Vagina (tissue), 2 donors: ENCODE data around the gene ITGAL. TPM values are rescaled to one million over a fixed set of nuclear protein-coding genes. Genes with fewer than 3 reads are reported as not detected.

ENCODE experiments used
- DNase-seq, 2 donors: peaks; one replicate each; pipeline ENCODE4 v3.0.0-alpha.2; 2017; ENCODE audit errors: extremely low spot score in 2 of 2
- H3K27ac ChIP-seq: fragments of 200-600 bp; sonication (generic); one replicate; pipeline ENCODE4 v1.5.1; 2019
- H3K27me3 ChIP-seq: fragments of 200-600 bp; sonication (generic); one replicate; pipeline ENCODE4 v1.5.1; 2019
- H3K36me3 ChIP-seq, 2 donors: fragments of 200-600 bp; sonication (generic); one replicate each; pipeline ENCODE4 v1.5.1; 2017 to 2019
- H3K4me1 ChIP-seq: fragments of 200-600 bp; sonication (generic); one replicate; pipeline ENCODE4 v1.5.1; 2019
- H3K4me3 ChIP-seq, 2 donors: fragments of 200-600 bp; sonication (generic); 1 replicate in 1 of 2; 2 replicates in 1 of 2; pipeline ENCODE4 v1.5.1; 2016 to 2019
- H3K9me3 ChIP-seq: fragments of 200-600 bp; sonication (generic); one replicate; pipeline ENCODE4 v1.5.1; 2019
- CTCF ChIP-seq, 3 experiments: fragments of 450-650 bp in 2 of 3; fragments of 200-600 bp in 1 of 3; sonication (generic) in 1 of 3; IDR thresholded peaks; one replicate each; pipeline ENCODE4 v1.5.1; 2017 to 2019; ENCODE audit warnings: antibody characterized with exemption in 3 of 3, mild to moderate bottlenecking in 2 of 3, moderate library complexity in 2 of 3
- POLR2A ChIP-seq, 2 donors: fragments of 450-650 bp; IDR thresholded peaks; one replicate each; pipeline ENCODE4 v1.6.1; 2017; ENCODE audit warnings: antibody characterized with exemption in 2 of 2, mild to moderate bottlenecking in 2 of 2, moderate library complexity in 2 of 2
- POLR2AphosphoS5 ChIP-seq, 2 donors: sonication (generic); formaldehyde crosslinking; IDR thresholded peaks; one replicate each; pipeline ENCODE4 v1.9.0; 2017; ENCODE audit warnings: antibody characterized with exemption in 2 of 2, mild to moderate bottlenecking in 2 of 2, low read depth in 1 of 2; ENCODE audit not compliant: insufficient read depth in 1 of 2
- intact Hi-C: fragments of 100-400 bp; cut with DNase I; formaldehyde crosslinking; loops from one replicate; pipeline ENCODE4 v1.15.1; 2023
- total RNA-seq: library from RNA; depleted of rRNA; stranded (reverse); fragments of >200 nt; gene quantifications from one replicate; pipeline ENCODE4 v1.2.3, GENCODE V29; 2016

ITGAL gene
- total RNA-seq, 1 donor from 2014 or later = 5.4 TPM

- Histone ChIP-seq H3K36me3 (no peaks in the 10 kb centered on the region), H3K9me3 (no peaks in the 10 kb centered on the region), H3K4me3 (no peak overlapping the region), H3K27me3 (no peaks in the 10 kb centered on the region), H3K4me1 (no peaks in the 10 kb centered on the region), H3K27ac (no peak overlapping the region)
- no peak for DNase-seq
- intact Hi-C loops = no loop called here
- TF ChIP-seq CTCF (IDR thresholded peaks at IDR 0.05) (no peak), POLR2A (IDR thresholded peaks at IDR 0.05) (no peak), POLR2AphosphoS5 (IDR thresholded peaks at IDR 0.05; ENCODE audit: insufficient read depth in 1 of 2, low read depth in 1 of 2) (no peak)
Measured at GRCh38 chr16:30515275-30515674, 42.7 kb downstream of the ITGAL start.

GRCh38 chr16:30518552-30518951 lies 46.0 kb downstream of the ITGAL start:
- H3K4me1 ChIP-seq = no peaks in the 10 kb centered on the region
- intact Hi-C loops = no loop called here
- DNase-seq = no peak
- H3K36me3 ChIP-seq = no peaks in the 10 kb centered on the region
- H3K27me3 ChIP-seq = no peaks in the 10 kb centered on the region
- H3K27ac ChIP-seq = no peak overlapping the region
- no peaks in the 10 kb centered on the region for H3K9me3 ChIP-seq
- no peak overlapping the region for H3K4me3 ChIP-seq
- TF ChIP-seq POLR2A (IDR thresholded peaks at IDR 0.05) = no peak
- TF ChIP-seq POLR2AphosphoS5 (IDR thresholded peaks at IDR 0.05; ENCODE audit: insufficient read depth in 1 of 2, low read depth in 1 of 2) = no peak
- TF ChIP-seq CTCF (IDR thresholded peaks at IDR 0.05) = no peak

- intact Hi-C loops = no loop called here
- Histone ChIP-seq H3K27me3 (no peaks in the 10 kb centered on the region), H3K9me3 (no peaks in the 10 kb centered on the region), H3K36me3 (no peaks in the 10 kb centered on the region), H3K4me1 (peaks cover 4% of the 10 kb centered on the region), H3K4me3 (no peak overlapping the region), H3K27ac (no peak overlapping the region)
- DNase-seq = no peak
- no peak for TF ChIP-seq POLR2A (IDR thresholded peaks at IDR 0.05)
- no peak for TF ChIP-seq POLR2AphosphoS5 (IDR thresholded peaks at IDR 0.05; ENCODE audit: insufficient read depth in 1 of 2, low read depth in 1 of 2)
- TF ChIP-seq CTCF (IDR thresholded peaks at IDR 0.05) = no peak
Measured at GRCh38 chr16:30519120-30520049, 46.8 kb downstream of the ITGAL start.

- Histone ChIP-seq H3K4me3 (no peak overlapping the region), H3K9me3 (no peaks in the 10 kb centered on the region), H3K27me3 (no peaks in the 10 kb centered on the region), H3K27ac (no peak overlapping the region), H3K4me1 (peaks cover 17% of the 10 kb centered on the region), H3K36me3 (no peaks in the 10 kb centered on the region)
- no peak for DNase-seq
- TF ChIP-seq POLR2A (IDR thresholded peaks at IDR 0.05) (no peak), CTCF (IDR thresholded peaks at IDR 0.05) (no peak), POLR2AphosphoS5 (IDR thresholded peaks at IDR 0.05; ENCODE audit: insufficient read depth in 1 of 2, low read depth in 1 of 2) (no peak)
- intact Hi-C loops = no loop called here
Measured at GRCh38 chr16:30521476-30521872, 48.9 kb downstream of the ITGAL start.
